Nephron progenitor cell (in vitro differentiated cells): ENCODE data around the gene LYSMD2.

Experiments
- DNase-seq: peaks from one replicate; pipeline ENCODE4 v3.0.0; 2021
- H3K27ac Mint-ChIP-seq: 2 replicates; pipeline ENCODE4 v1.8.0; 2021; ENCODE audit warnings: mild to moderate bottlenecking, moderate library complexity, mixed read lengths
- H3K27me3 Mint-ChIP-seq: 2 replicates; pipeline ENCODE4 v1.8.0; 2021; ENCODE audit warnings: mild to moderate bottlenecking, low read depth, mixed read lengths; ENCODE audit not compliant: poor library complexity
- H3K36me3 Mint-ChIP-seq: 2 replicates; pipeline ENCODE4 v1.8.0; 2021; ENCODE audit warnings: low read depth, mixed read lengths
- H3K4me1 Mint-ChIP-seq: 2 replicates; pipeline ENCODE4 v1.8.0; 2021; ENCODE audit warnings: mixed read lengths
- H3K4me3 Mint-ChIP-seq: 2 replicates; pipeline ENCODE4 v1.8.0; 2021; ENCODE audit warnings: mild to moderate bottlenecking, moderate library complexity, mixed read lengths
- H3K9me3 Mint-ChIP-seq: 2 replicates; pipeline ENCODE4 v1.8.0; 2021; ENCODE audit warnings: mild to moderate bottlenecking, moderate library complexity, mixed read lengths
- CTCF ChIP-seq: fragments of 200-600 bp; sonication (generic); IDR thresholded peaks from 2 replicates; pipeline ENCODE4 v1.5.0; 2021; ENCODE audit warnings: antibody characterized with exemption

Gene LYSMD2

GRCh38 chr15:51714162-51714561 is 23.3 kb downstream of the LYSMD2 start:
- no peak overlapping the region for H3K4me3 Mint-ChIP-seq
- H3K27me3 Mint-ChIP-seq, result no peaks in the 10 kb centered on the region
- H3K36me3 Mint-ChIP-seq, result no peaks in the 10 kb centered on the region
- no peak for TF ChIP-seq CTCF
- H3K27ac Mint-ChIP-seq, result no peak overlapping the region
- no peak for DNase-seq
- H3K4me1 Mint-ChIP-seq, result peaks cover 9% of the 10 kb centered on the region
- no peaks in the 10 kb centered on the region for H3K9me3 Mint-ChIP-seq

GRCh38 chr15:51709031-51709430 is 28.4 kb downstream of the LYSMD2 start:
- Mint-ChIP-seq H3K27ac (no peak overlapping the region), H3K4me3 (no peak overlapping the region), H3K27me3 (no peaks in the 10 kb centered on the region), H3K4me1 (no peaks in the 10 kb centered on the region), H3K9me3 (no peaks in the 10 kb centered on the region), H3K36me3 (no peaks in the 10 kb centered on the region)
- TF ChIP-seq CTCF, result no peak
- no peak for DNase-seq

- Mint-ChIP-seq H3K27me3 (no peaks in the 10 kb centered on the region), H3K4me3 (no peak overlapping the region), H3K27ac (no peak overlapping the region), H3K9me3 (no peaks in the 10 kb centered on the region), H3K36me3 (no peaks in the 10 kb centered on the region), H3K4me1 (no peaks in the 10 kb centered on the region)
- DNase-seq, result no peak
- TF ChIP-seq CTCF, result no peak
Observed at GRCh38 chr15:51708013-51708412, 29.4 kb downstream of the LYSMD2 start.

DNA sequence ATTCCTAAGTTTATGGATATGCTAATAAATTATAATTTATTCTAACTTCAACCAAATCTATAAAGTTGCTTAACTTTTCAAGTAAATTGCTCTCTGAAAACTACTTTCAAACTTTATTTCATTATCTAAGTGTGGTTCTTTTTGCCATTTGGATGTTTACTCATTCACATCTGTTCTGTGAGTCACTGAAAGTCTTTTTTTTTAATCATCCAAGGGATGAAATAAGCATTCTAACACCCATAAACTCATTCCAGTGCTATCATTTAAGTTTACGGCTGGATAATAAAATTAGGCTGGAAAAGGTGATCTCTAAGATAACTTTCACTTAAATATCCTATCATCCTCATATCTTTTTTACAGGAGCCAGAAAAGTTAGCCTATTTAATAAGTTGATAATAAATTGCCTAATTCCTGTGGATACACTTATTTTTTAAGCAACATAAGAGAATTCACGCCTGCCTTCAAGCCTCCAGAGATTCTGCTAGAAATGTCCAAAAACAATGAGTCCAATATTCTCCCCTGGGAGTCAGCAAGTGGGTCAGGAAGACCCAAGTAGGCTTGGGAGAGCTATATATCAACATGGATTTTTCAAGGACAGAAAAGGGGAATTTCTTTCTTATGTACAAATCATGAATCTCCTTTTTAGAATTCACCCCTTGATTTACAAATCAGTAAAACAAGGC is 30.4 kb downstream of the LYSMD2 start:
- no peak for DNase-seq
- H3K9me3 Mint-ChIP-seq, result no peaks in the 10 kb centered on the region
- no peak for TF ChIP-seq CTCF
- no peak overlapping the region for H3K27ac Mint-ChIP-seq
- no peak overlapping the region for H3K4me3 Mint-ChIP-seq
- H3K4me1 Mint-ChIP-seq, result no peaks in the 10 kb centered on the region
- peaks cover 4% of the 10 kb centered on the region for H3K27me3 Mint-ChIP-seq
- H3K36me3 Mint-ChIP-seq, result no peaks in the 10 kb centered on the region

DNA sequence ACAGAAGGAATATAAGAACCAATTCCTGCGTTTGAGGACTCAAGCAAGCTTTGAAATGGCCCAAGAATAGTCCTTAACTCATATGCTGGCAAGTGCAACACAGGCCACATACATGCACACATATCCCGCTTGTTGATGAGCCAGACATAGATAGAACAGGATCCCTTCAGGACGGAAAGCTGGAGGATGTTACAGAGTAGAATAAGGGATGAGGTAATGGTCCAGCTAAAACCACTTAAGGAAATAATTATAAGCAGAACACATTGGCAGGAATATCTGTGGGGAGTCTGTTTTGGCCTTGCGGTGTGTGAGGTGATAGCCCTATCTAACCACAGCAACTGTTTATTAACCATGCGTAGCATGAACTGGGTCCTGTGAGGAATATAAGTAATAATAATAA is 31.2 kb downstream of the LYSMD2 start:
- no peaks in the 10 kb centered on the region for H3K9me3 Mint-ChIP-seq

More for the DNA sequence above, 31.2 kb downstream of the LYSMD2 start:
- H3K27me3 Mint-ChIP-seq, result peaks cover 4% of the 10 kb centered on the region
- no peak for DNase-seq
- no peaks in the 10 kb centered on the region for H3K4me1 Mint-ChIP-seq
- no peak overlapping the region for H3K27ac Mint-ChIP-seq
- H3K4me3 Mint-ChIP-seq, result no peak overlapping the region
- no peaks in the 10 kb centered on the region for H3K36me3 Mint-ChIP-seq
- no peak for TF ChIP-seq CTCF
